ENCODE measurements around the gene PCDHGA8.

PCDHGA8 gene

DNA sequence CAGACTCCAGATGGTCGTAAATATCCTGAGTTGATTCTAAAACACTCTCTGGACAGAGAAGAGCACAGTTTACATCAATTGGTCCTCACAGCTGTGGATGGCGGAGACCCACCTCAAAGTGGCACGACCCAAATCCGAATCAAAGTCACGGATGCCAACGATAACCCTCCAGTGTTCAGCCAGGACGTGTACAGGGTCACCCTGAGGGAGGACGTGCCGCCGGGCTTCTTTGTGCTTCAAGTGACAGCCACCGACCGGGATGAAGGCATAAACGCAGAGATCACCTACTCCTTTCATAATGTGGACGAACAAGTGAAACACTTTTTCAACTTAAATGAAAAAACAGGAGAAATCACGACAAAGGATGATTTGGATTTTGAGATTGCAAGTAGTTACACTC is 31.7 kb upstream of the PCDHGA8 start:
- H3K4me3 ChIP-seq (ENCODE audit: low read depth, low read length) = no peak overlapping the region
- DNase-seq (ENCODE audit: low read depth) = no peak
- TF ChIP-seq, protein P1, sequence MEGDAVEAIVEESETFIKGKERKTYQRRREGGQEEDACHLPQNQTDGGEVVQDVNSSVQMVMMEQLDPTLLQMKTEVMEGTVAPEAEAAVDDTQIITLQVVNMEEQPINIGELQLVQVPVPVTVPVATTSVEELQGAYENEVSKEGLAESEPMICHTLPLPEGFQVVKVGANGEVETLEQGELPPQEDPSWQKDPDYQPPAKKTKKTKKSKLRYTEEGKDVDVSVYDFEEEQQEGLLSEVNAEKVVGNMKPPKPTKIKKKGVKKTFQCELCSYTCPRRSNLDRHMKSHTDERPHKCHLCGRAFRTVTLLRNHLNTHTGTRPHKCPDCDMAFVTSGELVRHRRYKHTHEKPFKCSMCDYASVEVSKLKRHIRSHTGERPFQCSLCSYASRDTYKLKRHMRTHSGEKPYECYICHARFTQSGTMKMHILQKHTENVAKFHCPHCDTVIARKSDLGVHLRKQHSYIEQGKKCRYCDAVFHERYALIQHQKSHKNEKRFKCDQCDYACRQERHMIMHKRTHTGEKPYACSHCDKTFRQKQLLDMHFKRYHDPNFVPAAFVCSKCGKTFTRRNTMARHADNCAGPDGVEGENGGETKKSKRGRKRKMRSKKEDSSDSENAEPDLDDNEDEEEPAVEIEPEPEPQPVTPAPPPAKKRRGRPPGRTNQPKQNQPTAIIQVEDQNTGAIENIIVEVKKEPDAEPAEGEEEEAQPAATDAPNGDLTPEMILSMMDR (IDR thresholded peaks at IDR 0.05; ENCODE audit: insufficient read depth, low read depth, low read length, missing control alignments) = no peak

DNA sequence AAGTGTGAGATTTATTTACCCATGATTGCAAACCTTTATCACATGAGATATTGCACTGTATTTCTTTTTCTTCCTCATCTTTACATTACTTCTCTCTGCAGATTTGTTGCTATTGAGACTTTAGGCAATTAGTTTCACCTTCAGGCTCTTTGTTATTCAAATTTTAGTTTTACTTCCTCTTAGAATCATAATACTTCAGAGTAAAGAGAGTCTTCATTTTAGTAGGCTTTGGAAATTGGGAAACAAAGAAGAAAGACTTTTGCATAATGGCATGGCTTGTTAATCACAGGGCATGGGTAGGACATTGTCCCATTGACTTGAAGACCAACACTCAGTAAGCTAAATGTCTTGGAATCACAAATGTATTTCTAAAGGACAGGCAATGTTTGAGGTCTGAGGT is 29.7 kb upstream of the PCDHGA8 start:
- TF ChIP-seq, protein P1 (IDR thresholded peaks at IDR 0.05; ENCODE audit: insufficient read depth, low read depth, low read length, missing control alignments) = no peak
- no peak for DNase-seq (ENCODE audit: low read depth)
- no peak overlapping the region for H3K4me3 ChIP-seq (ENCODE audit: low read depth, low read length)

DNA sequence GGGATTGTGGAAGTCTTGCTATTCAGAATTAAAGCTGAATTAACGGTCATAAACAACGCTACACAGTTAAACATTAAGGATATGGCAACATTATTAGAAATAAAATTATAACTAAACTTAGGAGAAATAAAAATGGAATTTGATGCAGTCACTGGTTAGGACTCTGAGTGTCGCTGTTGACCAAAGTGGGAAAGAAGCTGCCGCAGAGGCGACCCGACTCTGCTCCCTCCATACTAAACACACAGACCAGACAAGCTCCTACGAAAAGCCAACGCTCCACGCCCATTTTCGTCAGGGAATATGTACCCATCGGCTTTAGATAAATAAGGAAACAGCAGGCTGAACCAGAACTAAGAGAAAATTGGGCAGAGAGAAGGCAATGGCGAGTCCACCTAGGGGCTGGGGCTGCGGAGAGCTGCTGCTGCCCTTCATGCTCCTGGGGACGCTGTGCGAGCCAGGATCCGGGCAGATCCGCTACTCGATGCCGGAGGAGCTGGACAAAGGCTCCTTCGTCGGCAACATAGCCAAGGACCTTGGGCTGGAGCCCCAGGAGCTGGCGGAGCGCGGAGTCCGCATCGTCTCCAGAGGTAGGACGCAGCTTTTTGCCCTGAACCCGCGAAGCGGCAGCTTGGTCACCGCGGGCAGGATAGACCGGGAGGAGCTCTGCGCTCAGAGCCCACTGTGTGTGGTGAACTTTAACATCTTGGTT is 28.3 kb upstream of the PCDHGA8 start, which contains the start of gene PCDHGA5:
PCDHGA5 (plus strand) TSS at position 211 of the 709 bp plus-strand sequence; CDS start at position 380, 169 bp downstream.
- TF ChIP-seq, protein P1 (IDR thresholded peaks at IDR 0.05; ENCODE audit: insufficient read depth, low read depth, low read length, missing control alignments) = no peak
- no peak within 1 kb of the TSS for H3K4me3 ChIP-seq (ENCODE audit: low read depth, low read length)
- DNase-seq (ENCODE audit: low read depth) = no peak

DNA sequence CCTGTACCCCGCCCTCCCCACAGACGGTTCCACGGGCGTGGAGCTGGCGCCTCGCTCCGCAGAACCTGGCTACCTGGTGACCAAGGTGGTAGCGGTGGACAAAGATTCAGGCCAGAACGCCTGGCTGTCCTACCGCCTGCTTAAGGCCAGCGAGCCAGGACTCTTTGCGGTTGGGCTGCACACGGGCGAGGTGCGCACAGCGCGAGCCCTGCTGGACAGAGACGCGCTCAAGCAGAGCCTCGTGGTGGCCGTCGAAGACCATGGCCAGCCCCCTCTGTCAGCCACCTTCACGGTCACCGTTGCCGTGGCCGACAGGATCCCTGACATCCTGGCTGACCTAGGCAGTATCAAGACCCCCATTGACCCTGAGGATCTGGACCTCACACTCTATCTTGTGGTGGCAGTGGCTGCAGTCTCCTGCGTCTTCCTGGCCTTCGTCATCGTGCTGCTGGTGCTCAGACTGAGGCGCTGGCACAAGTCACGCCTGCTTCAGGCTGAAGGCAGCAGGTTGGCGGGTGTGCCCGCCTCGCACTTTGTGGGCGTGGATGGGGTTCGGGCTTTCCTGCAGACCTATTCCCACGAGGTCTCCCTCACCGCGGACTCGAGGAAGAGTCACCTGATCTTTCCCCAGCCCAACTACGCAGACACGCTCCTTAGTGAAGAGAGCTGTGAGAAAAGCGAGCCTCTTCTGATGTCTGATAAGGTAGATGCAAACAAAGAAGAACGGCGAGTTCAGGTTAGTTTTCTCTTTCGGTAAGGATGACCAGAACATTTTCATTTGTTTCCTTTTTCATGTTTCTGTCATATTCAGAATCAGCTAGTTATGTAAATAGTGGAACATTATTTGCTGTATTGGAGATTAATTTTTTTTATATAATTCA is 26.2 kb upstream of the PCDHGA8 start:
- no peak overlapping the region for H3K4me3 ChIP-seq (ENCODE audit: low read depth, low read length)
- TF ChIP-seq, protein P1 (IDR thresholded peaks at IDR 0.05; ENCODE audit: insufficient read depth, low read depth, low read length, missing control alignments) = no peak
- no peak for DNase-seq (ENCODE audit: low read depth)

DNA sequence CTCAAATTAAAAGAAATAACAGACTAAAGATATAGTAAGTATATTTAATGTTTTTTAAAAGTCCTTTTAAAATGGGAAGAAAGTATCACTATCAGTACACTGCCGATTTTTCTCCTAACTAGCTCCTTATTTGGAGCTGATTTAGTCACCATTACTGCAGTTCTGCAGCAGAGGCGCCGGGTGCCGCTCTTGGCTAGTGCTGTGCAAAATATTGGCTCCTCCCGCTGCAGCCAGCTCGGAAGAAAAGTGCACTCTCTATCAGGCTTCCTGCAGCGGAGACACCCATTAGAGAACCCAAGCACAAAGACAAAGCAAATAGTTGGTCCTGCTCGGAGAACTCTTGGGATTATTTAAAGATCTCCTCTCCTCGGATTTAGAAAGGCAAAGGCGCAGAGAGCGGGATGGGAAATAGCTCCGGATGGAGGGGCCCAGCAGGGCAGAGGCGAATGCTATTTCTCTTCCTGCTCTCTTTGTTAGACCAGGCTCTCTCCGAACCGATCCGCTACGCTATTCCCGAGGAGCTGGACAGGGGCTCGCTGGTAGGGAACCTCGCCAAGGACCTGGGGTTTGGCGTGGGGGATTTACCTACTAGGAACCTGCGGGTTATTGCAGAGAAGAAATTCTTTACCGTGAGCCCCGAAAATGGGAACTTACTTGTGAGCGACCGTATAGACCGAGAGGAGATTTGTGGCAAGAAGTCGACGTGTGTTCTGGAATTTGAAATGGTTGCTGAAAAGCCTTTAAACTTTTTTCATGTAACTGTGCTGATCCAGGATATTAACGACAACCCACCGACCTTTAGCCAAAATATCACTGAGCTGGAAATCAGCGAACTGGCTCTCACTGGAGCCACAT is 22.2 kb upstream of the PCDHGA8 start, which contains the start of gene PCDHGB3:
PCDHGB3 (plus strand) TSS at position 249 of the 855 bp plus-strand sequence; CDS start at position 402, 153 bp downstream.
- peak within 1 kb of the TSS; percentile 59 for H3K4me3 ChIP-seq (ENCODE audit: low read depth, low read length)
- TF ChIP-seq, protein P1 (IDR thresholded peaks at IDR 0.05; ENCODE audit: insufficient read depth, low read depth, low read length, missing control alignments) = peak; percentile 51
- peak; percentile 83 for DNase-seq (ENCODE audit: low read depth)

Data from GM12865 (cell line).